ENCODE measurements around the gene STXBP5L.

- TF ChIP-seq CTCF (IDR thresholded peaks at IDR 0.05), result no peak
- TF ChIP-seq POLR2A (IDR thresholded peaks at IDR 0.05), result no peak
- TF ChIP-seq POLR2AphosphoS5 (IDR thresholded peaks at IDR 0.05; ENCODE audit: insufficient read depth in 1 of 2, low read depth in 1 of 2), result no peak
Observed at GRCh38 chr3:121274411-121274810, 366.4 kb downstream of the STXBP5L start.

Data from vagina (tissue), 2 donors.